ENCODE data around the gene LNPK. TPM values are rescaled to one million over a fixed set of nuclear protein-coding genes. Genes with fewer than 3 reads are reported as not detected.

Gene LNPK
- total RNA-seq, 1 donor from 2014 or later = 36.1 TPM

DNA sequence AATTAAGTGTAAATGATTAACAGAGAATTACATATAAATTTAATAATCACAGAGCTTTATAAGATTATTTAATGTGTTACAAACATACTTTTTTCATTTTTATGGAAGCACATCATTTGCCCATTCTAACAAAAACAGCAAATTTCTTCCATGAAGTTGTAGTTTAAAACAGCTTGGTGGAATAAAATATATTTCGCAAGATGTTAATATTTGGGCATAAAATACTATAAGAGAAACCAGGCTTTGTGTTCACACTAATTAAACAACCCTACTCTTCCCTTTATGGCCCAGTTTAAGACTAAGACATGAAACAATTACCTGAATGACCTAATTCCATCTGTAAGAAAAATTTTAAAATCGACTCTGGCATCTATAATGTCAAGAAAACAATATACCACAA is 69.4 kb downstream of the LNPK start:
- H3F3A ChIP-seq (ENCODE audit: low read depth) = no peaks in the 10 kb centered on the region
- peaks cover 3% of the 10 kb centered on the region for H3K36me3 ChIP-seq
- DNase-seq (ENCODE audit: low spot score) = no peak
- no peaks in the 10 kb centered on the region for H3K4me1 ChIP-seq
- Mint-ChIP-seq H3K4me3 (no peak overlapping the region), H3K27me3 (ENCODE audit: insufficient read depth, low read depth) (no peaks in the 10 kb centered on the region), H3K9me3 (no peaks in the 10 kb centered on the region), H3K4me1 (no peaks in the 10 kb centered on the region), H3K36me3 (peaks cover 2% of the 10 kb centered on the region), H3K27ac (no peak overlapping the region)
- no peaks in the 10 kb centered on the region for H3K79me2 ChIP-seq (ENCODE audit: low read depth)
- H3K27ac ChIP-seq = no peak overlapping the region
- no peak overlapping the region for H2AFZ ChIP-seq (replicated peaks)
- TF ChIP-seq EZH2 (IDR thresholded peaks at IDR 0.05) (no peak), EZH2phosphoT487 (IDR thresholded peaks at IDR 0.05) (no peak)
- TF ChIP-seq, protein P1, sequence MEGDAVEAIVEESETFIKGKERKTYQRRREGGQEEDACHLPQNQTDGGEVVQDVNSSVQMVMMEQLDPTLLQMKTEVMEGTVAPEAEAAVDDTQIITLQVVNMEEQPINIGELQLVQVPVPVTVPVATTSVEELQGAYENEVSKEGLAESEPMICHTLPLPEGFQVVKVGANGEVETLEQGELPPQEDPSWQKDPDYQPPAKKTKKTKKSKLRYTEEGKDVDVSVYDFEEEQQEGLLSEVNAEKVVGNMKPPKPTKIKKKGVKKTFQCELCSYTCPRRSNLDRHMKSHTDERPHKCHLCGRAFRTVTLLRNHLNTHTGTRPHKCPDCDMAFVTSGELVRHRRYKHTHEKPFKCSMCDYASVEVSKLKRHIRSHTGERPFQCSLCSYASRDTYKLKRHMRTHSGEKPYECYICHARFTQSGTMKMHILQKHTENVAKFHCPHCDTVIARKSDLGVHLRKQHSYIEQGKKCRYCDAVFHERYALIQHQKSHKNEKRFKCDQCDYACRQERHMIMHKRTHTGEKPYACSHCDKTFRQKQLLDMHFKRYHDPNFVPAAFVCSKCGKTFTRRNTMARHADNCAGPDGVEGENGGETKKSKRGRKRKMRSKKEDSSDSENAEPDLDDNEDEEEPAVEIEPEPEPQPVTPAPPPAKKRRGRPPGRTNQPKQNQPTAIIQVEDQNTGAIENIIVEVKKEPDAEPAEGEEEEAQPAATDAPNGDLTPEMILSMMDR (IDR thresholded peaks at IDR 0.05) = no peak
- H3K4me3 ChIP-seq = no peak overlapping the region
- no peaks in the 10 kb centered on the region for H3K9me3 ChIP-seq (ENCODE audit: low read depth)
- no peaks in the 10 kb centered on the region for H4K20me1 ChIP-seq (ENCODE audit: low read depth)
- H3K27me3 ChIP-seq = no peaks in the 10 kb centered on the region
- H3K9ac ChIP-seq = no peak overlapping the region
- H3K4me2 ChIP-seq = no peak overlapping the region

DNA sequence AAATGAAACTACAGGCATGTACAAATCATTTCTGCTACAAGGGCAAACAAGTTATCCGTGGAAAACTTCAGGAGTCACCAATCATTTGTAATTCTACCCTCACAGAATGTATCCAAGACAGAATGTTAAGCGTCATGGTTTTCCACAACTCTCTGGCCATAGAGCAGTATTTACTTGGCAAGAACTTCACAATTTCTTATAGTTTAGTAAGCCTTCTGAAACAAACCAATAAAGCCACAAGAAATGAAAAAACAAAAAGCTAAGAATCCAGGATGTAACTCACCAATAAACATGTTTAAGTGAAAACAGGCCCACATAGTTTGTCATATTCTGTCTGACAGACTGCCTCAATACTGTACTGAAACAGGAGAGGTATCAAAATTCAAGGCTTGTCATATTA is 70.3 kb downstream of the LNPK start:
- H2AFZ ChIP-seq (replicated peaks) = no peak overlapping the region
- no peaks in the 10 kb centered on the region for H3K4me1 ChIP-seq
- Mint-ChIP-seq H3K4me1 (no peaks in the 10 kb centered on the region), H3K27me3 (ENCODE audit: insufficient read depth, low read depth) (no peaks in the 10 kb centered on the region), H3K36me3 (peaks cover 3% of the 10 kb centered on the region), H3K4me3 (no peak overlapping the region), H3K27ac (no peak overlapping the region), H3K9me3 (no peaks in the 10 kb centered on the region)
- no peaks in the 10 kb centered on the region for H3K79me2 ChIP-seq (ENCODE audit: low read depth)
- H3K27me3 ChIP-seq = no peaks in the 10 kb centered on the region
- H3K9ac ChIP-seq = no peak overlapping the region
- no peaks in the 10 kb centered on the region for H3F3A ChIP-seq (ENCODE audit: low read depth)
- no peaks in the 10 kb centered on the region for H4K20me1 ChIP-seq (ENCODE audit: low read depth)
- DNase-seq (ENCODE audit: low spot score) = no peak
- no peak overlapping the region for H3K4me2 ChIP-seq
- TF ChIP-seq, protein P1 (IDR thresholded peaks at IDR 0.05) = no peak
- TF ChIP-seq EZH2 (IDR thresholded peaks at IDR 0.05) (no peak), EZH2phosphoT487 (IDR thresholded peaks at IDR 0.05) (no peak)
- no peak overlapping the region for H3K27ac ChIP-seq
- no peaks in the 10 kb centered on the region for H3K9me3 ChIP-seq (ENCODE audit: low read depth)
- peaks cover 3% of the 10 kb centered on the region for H3K36me3 ChIP-seq
- no peak overlapping the region for H3K4me3 ChIP-seq

DNA sequence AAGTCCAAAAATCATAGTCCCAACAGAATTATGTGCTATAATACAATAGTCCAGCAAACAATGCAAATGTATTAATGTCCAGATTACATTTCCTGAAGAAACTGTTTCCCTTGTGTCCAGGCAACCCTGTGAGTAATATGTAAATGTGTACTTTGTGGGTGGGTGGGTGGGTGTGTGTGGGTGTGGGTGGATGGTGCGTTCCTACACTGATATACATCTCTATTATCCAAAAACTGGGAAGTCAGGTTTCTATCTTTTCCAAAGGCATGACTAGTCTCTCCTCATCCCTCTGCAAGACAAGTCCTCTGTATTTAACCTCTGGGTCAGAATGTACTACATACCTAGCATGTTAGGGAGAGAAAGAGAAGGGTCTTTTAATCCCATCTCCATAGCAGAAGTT is 71.6 kb downstream of the LNPK start:
- H3K4me2 ChIP-seq = no peak overlapping the region
- H3K27ac ChIP-seq = no peak overlapping the region
- no peak overlapping the region for H2AFZ ChIP-seq (replicated peaks)
- H3K4me3 ChIP-seq = no peak overlapping the region
- no peak overlapping the region for H3K9ac ChIP-seq
- no peak for TF ChIP-seq EZH2 (IDR thresholded peaks at IDR 0.05)
- TF ChIP-seq, protein P1 (IDR thresholded peaks at IDR 0.05) = no peak
- TF ChIP-seq EZH2phosphoT487 (IDR thresholded peaks at IDR 0.05) = no peak
- peaks cover 3% of the 10 kb centered on the region for H3K36me3 ChIP-seq
- H4K20me1 ChIP-seq (ENCODE audit: low read depth) = no peaks in the 10 kb centered on the region
- H3K27ac Mint-ChIP-seq = no peak overlapping the region
- H3F3A ChIP-seq (ENCODE audit: low read depth) = no peaks in the 10 kb centered on the region
- peaks cover 5% of the 10 kb centered on the region for H3K36me3 Mint-ChIP-seq
- no peaks in the 10 kb centered on the region for H3K27me3 ChIP-seq
- H3K27me3 Mint-ChIP-seq (ENCODE audit: insufficient read depth, low read depth) = no peaks in the 10 kb centered on the region
- no peaks in the 10 kb centered on the region for H3K79me2 ChIP-seq (ENCODE audit: low read depth)
- no peaks in the 10 kb centered on the region for H3K4me1 ChIP-seq
- no peaks in the 10 kb centered on the region for H3K9me3 ChIP-seq (ENCODE audit: low read depth)
- H3K4me1 Mint-ChIP-seq = no peaks in the 10 kb centered on the region
- no peak overlapping the region for H3K4me3 Mint-ChIP-seq
- no peak for DNase-seq (ENCODE audit: low spot score)
- no peaks in the 10 kb centered on the region for H3K9me3 Mint-ChIP-seq
